ENCODE measurements around the gene RAPGEFL1. TPM values are rescaled to one million over a fixed set of nuclear protein-coding genes. Genes with fewer than 3 reads are reported as not detected.

Gene RAPGEFL1
- total RNA-seq, 4 donors from 2014 or later, result 1.5 to 5.4 (median 2.9) TPM

GRCh38 chr17:40175928-40176753 is 1.1 kb upstream of the RAPGEFL1 start:
- no peak for DNase-seq (ENCODE audit: extremely low spot score)
- H3K9me3 ChIP-seq, result no peaks in the 10 kb centered on the region
- TF ChIP-seq CTCF (IDR thresholded peaks at IDR 0.05) (no peak), POLR2AphosphoS5 (IDR thresholded peaks at IDR 0.05) (no peak), EP300 (IDR thresholded peaks at IDR 0.05) (no peak), POLR2A (IDR thresholded peaks at IDR 0.05; ENCODE audit: low read depth) (no peak)
- no peak overlapping the region for H3K27ac ChIP-seq (replicated peaks in 1 of 4)
- H3K4me3 ChIP-seq, result no peak overlapping the region
- no peaks in the 10 kb centered on the region for H3K27me3 ChIP-seq
- intact Hi-C loops (cut with DNase I), result no loop called here
- H3K4me1 ChIP-seq, result peaks cover 16 to 25% (median 21%) of the 10 kb centered on the region in 4 donors
- 95% methylated on average over 7 of the region's 7 CpGs for whole genome bisulfite sequencing
- peaks cover 21 to 58% (median 40%) of the 10 kb centered on the region in 4 donors for H3K36me3 ChIP-seq

GRCh38 chr17:40176754-40177110 is 538 bp upstream of the RAPGEFL1 start:
- H3K4me3 ChIP-seq, result peak overlapping the region in 1 of 4 donors; percentile 62
- TF ChIP-seq CTCF (IDR thresholded peaks at IDR 0.05) (no peak), POLR2A (IDR thresholded peaks at IDR 0.05; ENCODE audit: low read depth) (no peak), EP300 (IDR thresholded peaks at IDR 0.05) (no peak), POLR2AphosphoS5 (IDR thresholded peaks at IDR 0.05) (no peak)
- peaks cover 15 to 52% (median 37%) of the 10 kb centered on the region in 4 donors for H3K36me3 ChIP-seq
- no peaks in the 10 kb centered on the region for H3K27me3 ChIP-seq
- intact Hi-C loops (cut with DNase I), result no loop called here
- WGBS, result 83% methylated on average over 2 of the region's 2 CpGs
- H3K9me3 ChIP-seq, result no peaks in the 10 kb centered on the region
- peaks cover 16 to 25% (median 21%) of the 10 kb centered on the region in 4 donors for H3K4me1 ChIP-seq
- H3K27ac ChIP-seq (replicated peaks in 1 of 4), result no peak overlapping the region
- DNase-seq (ENCODE audit: extremely low spot score), result no peak

- TF ChIP-seq EP300 (IDR thresholded peaks at IDR 0.05), result no peak
- no peak for TF ChIP-seq POLR2A (IDR thresholded peaks at IDR 0.05; ENCODE audit: low read depth)
- TF ChIP-seq CTCF (IDR thresholded peaks at IDR 0.05), result no peak
- TF ChIP-seq POLR2AphosphoS5 (IDR thresholded peaks at IDR 0.05), result no peak
- no peaks in the 10 kb centered on the region for H3K27me3 ChIP-seq
- H3K4me1 ChIP-seq, result peaks cover 16 to 25% (median 21%) of the 10 kb centered on the region in 4 donors
- H3K36me3 ChIP-seq, result peaks cover 8 to 38% (median 26%) of the 10 kb centered on the region in 4 donors
- intact Hi-C loops (cut with DNase I), result no loop called here
- WGBS, result 67% methylated on average over 11 of the region's 46 CpGs
- H3K9me3 ChIP-seq, result no peaks in the 10 kb centered on the region
- H3K4me3 ChIP-seq, result peak overlapping the region; percentile 58 to 68 (median 61)
- H3K27ac ChIP-seq (replicated peaks in 1 of 4), result no peak overlapping the region
- no peak for DNase-seq (ENCODE audit: extremely low spot score)
Observed at GRCh38 chr17:40178021-40178601, 841 bp downstream of the RAPGEFL1 start.

- TF ChIP-seq EP300 (IDR thresholded peaks at IDR 0.05) (no peak), CTCF (IDR thresholded peaks at IDR 0.05) (no peak), POLR2A (IDR thresholded peaks at IDR 0.05; ENCODE audit: low read depth) (no peak), POLR2AphosphoS5 (IDR thresholded peaks at IDR 0.05) (no peak)
- Histone ChIP-seq H3K27me3 (no peaks in the 10 kb centered on the region), H3K4me3 (no peak overlapping the region), H3K9me3 (no peaks in the 10 kb centered on the region), H3K36me3 (peaks cover 8 to 33% (median 23%) of the 10 kb centered on the region in 4 donors), H3K27ac (replicated peaks in 1 of 4) (no peak overlapping the region), H3K4me1 (peaks cover 16 to 25% (median 21%) of the 10 kb centered on the region in 4 donors)
- no peak for DNase-seq (ENCODE audit: extremely low spot score)
- intact Hi-C loops (cut with DNase I), result no loop called here
- WGBS, result 96% methylated on average over 4 of the region's 7 CpGs
Observed at GRCh38 chr17:40178660-40179059, 1.4 kb downstream of the RAPGEFL1 start.
